GM19397 (cell line): ENCODE results near the gene FANCC.
"Not testable (repeated sequence)": the region's sequence is repeated elsewhere in the genome, so short reads cannot be mapped to it uniquely, and the experiment has no call there.

Experiments used
- ATAC-seq: cut with Tn5 transposase; IDR thresholded peaks from one replicate; pipeline ENCODE4 v1.9.1; 2021; ENCODE audit warnings: mild to moderate bottlenecking, moderate library complexity; ENCODE audit not compliant: unreplicated experiment

The FANCC gene

GRCh38 chr9:95332860-95333259 lies 15.4 kb upstream of the FANCC start:
- no peak for ATAC-seq

DNA sequence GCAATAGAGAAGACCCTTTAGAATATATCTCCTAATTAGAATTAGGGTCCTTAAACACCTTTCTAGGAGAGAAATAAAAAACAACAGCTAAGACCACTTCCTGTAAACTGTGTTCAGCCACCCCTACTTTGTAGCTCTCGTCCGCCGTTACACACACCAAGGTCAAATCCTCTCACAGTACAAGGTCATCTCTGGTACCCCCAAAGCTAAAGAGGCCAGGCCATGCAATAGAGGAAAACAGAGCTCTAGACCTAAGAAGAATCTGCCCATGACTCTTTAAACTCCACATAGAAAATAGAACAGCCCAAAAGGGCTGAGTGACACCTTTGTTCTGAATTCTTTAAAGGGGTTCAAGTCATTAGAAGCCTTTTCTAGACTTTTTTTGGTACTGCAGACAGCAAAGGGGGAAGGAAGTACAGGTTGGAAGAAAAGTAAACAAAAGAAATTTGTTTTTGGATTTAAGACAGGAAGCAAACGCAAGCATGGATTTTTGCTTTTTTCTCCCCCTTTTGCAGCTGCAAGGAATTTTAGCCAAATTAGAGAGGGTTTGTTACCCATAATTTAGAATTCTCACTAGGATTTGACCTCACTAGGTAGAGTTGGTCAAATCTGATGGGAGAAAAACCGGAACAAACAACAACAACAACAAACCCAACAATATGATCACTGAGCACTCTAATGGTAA lies 13.4 kb upstream of the FANCC start:
- ATAC-seq: no peak

DNA sequence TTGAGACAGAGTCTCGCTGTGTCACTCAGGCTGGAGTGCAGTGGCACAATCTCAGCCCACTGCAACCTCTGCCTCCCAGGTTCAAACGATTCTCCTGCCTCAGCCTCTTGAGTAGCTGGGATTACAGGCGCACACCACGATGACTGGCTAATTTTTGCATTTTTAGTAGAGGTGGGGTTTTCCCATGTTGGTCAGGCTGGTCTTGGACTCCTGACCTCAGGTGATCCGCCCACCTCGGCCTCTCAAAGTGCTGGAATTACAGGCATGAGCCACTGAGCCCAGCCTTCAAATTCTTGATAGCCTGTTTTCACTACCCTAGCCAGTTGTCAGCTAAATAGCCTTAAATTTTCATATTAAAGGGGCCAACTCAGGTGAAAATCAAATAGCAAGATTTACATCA lies 11.6 kb upstream of the FANCC start:
- ATAC-seq: not testable (repeated sequence)

DNA sequence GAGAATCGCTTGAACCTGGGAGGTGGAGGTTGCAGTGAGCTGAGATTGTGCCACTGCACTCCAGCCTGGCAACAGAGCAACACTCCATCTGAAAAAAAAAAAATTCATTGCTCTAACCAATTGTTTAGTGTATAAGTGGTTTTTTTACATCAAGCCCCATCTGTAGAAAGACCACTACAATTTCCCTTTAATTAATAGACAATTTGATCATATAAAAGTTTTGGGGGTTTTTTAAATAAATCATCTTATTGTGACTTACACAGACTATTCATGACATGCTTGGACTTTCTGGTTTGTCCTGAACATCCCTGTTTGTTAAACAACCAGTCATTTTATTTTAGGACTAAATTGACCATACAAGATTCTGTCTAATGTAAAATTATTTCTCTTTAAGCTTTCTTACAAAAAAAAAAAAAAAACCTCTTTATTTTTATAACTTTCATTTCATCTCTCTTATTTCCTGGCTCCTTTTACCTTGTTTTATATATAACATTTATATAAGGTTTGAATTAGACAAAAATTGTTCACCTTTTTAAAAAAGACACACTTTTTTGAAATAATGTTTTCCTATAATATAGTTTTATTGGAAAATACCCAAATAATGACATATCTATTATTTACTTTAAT lies 9.8 kb upstream of the FANCC start:
- no peak for ATAC-seq

DNA sequence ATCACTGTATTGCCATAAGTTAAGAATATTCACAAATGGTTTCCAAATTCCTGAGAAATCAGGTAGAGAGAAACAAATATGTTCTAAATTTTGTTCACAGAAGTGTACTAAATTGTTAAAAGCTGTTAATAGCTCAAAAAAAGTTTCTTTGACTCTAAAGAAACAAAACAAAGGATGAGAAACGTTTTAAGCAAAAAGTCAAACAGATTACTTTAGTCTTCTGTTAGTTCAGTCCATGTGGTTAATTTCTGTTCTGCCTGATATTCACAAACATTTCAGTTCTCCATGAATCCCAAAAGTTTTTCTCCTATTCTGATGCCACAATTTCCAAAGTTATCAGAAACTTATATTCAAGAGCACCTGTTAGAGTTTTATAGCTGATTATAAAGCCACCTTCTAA lies 7.7 kb upstream of the FANCC start:
- no peak for ATAC-seq

GRCh38 chr9:95317893-95318211 lies 343 bp upstream of the FANCC start:
- no peak for ATAC-seq

DNA sequence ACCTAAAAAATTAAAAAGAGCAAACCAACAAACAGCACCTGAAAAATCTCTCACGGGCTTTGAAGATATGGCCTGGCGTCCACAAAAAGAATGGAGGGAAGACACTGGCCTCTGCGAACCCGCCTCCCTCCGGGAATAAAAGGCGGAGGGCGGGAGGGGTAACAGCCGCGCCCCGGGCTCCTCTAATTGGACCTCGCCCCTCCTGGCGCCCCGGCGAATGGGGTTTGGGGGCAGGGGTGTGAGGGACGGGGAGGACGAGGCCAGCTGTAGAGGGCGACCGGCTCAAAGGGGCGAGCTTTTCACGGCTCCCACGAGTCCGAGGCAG lies 753 bp downstream of the FANCC start:
- peak; percentile 51 for ATAC-seq

GRCh38 chr9:95316274-95316673 lies 1.2 kb downstream of the FANCC start:
- no peak for ATAC-seq

GRCh38 chr9:95315108-95315746 lies 2.3 kb downstream of the FANCC start:
- no peak for ATAC-seq

DNA sequence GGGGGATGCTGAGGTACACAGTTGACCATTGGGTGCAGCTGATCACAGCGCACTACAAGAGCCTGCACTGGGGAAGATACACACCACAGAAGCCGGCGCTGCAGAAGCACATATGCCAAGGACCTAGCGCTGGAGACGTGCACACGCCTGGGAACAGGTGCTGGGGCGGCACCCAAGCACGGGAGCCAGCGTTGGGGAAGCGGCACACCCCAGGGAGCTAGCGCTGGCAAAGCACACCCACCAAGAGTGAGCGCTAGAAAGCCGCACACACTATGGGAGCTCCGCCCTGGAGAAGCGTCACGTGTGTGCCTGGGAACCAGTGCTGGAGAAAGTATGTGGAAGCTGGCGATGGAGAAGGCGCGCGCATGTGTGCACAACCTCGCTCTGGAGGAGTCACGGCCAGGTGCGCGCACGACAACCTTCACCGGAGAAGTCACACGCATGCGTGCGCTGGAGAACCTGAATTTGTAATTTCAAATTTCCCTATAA lies 4.5 kb downstream of the FANCC start:
- no peak for ATAC-seq

DNA sequence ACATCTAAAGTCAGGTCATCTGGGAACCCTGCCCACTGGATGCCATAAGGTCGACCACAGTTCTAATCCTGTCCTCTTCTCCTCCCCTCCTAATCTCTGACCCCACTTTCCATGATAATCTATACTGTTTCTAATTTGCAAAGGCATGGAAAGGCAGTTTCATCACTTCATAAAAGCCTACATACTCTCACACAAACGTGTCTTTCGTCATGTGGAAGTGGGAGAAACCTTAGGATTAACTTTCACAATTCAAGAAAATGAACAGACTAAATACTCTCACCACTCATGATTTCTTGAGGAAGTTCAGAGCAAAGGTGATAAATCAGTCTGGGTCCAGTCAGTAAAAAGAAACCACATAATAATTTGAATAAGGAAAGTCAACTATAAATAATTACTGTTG lies 5.5 kb downstream of the FANCC start:
- no peak for ATAC-seq

DNA sequence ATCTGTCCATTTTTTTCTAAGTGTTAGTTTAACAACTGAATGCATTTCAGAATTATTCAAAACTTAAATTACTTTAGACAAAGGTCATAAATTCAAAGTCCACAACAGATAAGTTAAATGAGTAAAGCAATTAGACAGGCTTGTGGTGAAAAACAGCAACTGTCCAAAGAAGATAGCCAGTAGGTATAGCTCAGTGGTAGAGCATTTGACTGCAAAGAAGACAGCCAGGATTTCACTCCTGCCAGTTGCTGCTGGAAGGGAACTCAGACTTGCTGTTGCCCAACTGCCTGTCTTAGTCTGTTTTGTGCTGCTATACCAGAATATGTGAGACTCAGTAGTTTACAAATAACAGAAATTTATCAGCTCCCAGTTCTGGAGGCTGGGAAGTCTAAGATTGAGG lies 10.0 kb downstream of the FANCC start:
- no peak for ATAC-seq

DNA sequence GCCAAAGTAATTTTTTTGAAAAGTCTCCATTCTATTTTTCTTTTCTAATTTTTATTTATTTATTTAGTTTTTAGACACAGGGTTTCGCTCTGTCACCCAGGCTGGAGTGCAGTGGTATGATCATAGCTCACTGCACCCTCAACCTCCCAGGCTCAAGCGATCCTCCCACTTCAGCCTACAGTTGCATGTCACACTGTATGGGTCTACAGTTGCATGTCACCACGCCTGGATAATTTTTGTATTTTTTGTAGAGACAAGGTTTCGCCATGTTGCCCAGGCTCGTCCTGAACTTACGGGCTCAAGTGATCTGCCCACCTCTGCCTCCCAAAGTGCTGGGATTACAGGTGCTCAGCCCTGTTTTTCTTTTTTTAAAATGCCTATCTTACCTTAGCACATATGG lies 10.7 kb downstream of the FANCC start:
- no peak for ATAC-seq

- ATAC-seq: no peak
These were observed 11.6 kb downstream of the FANCC start for GRCh38 chr9:95305770-95306492.

DNA sequence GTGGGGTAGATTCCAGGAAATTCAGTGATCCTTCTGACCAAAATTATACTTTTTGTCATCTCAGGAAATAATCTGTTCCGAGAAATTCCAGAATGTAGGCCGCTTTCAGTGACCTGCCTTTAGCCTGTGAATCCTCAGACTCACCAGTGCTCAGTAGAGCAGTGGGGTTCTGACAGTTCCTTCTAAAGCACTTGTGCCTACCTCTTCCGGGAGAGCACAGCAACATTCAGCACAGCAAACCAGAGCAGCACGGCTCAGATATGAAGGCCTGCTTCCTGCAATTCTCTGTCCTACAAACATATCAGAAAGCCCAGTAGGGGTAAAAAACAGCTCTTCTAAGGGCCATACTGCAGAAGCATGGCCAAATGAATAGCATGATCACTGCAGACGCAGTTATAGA lies 15.0 kb downstream of the FANCC start:
- ATAC-seq: no peak

DNA sequence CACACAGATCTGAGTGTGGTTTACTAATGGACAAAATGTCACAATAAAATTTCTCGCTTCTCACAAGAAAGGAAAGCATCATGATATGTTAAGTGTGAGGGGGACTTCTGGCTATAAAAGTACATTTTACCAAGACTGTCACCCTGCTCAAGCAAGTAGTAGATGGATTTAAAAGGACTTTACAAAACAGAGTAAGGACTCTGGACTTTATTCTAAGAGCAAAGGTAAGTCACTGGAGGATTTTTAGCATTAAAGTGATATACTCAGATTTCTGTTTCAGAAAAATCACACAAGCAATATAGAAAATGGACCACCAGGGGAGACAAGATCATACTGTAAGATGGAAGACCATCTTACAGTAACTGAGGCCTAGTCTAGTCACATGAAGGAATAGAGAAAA lies 19.7 kb downstream of the FANCC start:
- no peak for ATAC-seq

DNA sequence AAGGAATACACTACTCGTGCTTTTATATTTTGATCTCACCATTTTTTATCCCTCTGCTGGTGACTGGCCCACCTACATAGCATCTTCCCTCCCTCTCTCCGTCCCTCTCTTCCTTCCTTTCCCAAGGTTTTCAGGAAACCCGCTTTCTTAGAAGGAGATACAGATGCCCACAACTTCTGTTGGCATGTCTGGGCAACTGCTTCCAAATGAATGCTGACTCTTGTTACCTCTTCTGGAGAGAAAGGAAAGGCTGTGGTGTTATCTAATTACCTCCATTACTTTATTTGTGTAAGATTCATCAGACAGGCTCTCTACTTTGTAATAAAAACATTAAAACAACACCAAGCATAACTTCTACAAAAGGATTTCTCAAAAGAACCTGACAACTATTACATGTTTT lies 20.2 kb downstream of the FANCC start:
- no peak for ATAC-seq

GRCh38 chr9:95296761-95297160 lies 20.7 kb downstream of the FANCC start:
- ATAC-seq: no peak

DNA sequence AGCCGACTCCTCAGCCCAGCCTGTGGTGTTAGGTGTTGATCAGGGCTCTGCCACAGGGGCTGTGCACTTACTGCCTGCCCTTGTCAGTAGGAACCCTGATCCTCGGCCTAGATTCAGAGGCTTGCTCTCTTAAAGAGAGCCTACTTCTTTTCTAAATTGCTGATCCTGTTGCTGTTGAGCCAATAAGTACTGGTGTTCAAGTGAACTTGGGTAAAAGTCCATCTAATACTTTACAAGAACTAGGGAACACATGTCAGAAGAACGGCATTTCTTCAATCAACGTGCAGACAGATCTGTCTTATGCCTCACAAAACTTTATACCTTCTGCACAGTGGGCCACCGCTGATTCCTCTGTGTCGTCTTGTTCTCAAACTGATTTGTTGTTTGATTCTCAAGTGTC lies 24.2 kb downstream of the FANCC start:
- ATAC-seq: not testable (repeated sequence)

DNA sequence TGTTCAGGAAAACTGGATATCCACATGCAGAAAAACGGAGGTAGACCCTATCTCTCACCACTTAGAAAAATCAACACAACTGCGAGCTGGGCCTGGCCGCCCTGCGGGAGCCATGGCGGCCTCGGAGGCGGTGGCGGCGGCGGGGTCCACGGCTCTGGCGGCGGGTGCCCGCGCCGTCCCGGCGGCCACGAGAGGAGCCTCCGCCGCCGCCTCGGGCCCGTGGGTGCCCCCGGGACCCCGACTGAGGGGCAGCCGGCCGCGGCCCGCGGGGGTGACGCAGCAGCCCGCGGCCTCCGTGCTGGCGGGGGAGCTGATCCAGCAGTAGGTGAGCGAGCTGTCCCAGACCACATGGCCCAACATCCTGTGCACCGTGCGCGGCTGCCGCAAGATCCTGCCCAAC lies 25.3 kb downstream of the FANCC start:
- ATAC-seq: no peak

DNA sequence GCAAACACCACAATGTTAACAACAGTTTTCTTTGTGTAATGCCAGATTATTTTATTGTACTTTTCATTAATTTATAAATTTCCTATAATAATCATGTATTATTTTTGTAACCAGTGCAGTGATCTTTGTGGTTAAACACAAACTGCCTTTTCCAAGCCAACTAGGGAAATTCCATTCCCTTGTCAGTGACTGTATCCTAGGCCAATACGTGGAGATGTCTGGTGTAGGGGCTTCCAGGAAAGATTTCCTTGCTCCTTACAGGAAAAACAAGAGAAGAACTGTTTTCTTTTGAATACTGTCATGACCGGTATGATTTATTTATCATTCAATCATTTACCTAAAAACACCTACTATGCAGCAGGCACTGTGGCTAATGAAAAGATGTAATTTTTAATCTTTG lies 31.4 kb downstream of the FANCC start:
- ATAC-seq: no peak

GRCh38 chr9:95285307-95285706 lies 32.2 kb downstream of the FANCC start:
- ATAC-seq: no peak
